Upper lobe of left lung (tissue), 4 donors: ENCODE data around the gene DPF1.
"Not testable (repeated sequence)": the region's sequence is repeated elsewhere in the genome, so short reads cannot be mapped to it uniquely, and the experiment has no call there.

ENCODE experiments used
- CTCF ChIP-seq, 6 experiments: fragments of 450-650 bp in 4 of 6; fragments of 200-600 bp in 2 of 6; sonication (generic) in 2 of 6; IDR thresholded peaks; one replicate each; pipeline ENCODE4 v1.5.1; 2016 to 2019; ENCODE audit warnings: antibody characterized with exemption in 6 of 6
- EP300 ChIP-seq, 4 donors: sonication (generic); formaldehyde crosslinking; IDR thresholded peaks; one replicate each; pipeline ENCODE4 v1.5.1; 2017; ENCODE audit warnings: antibody characterized with exemption in 4 of 4, control low read depth in 2 of 4
- POLR2A ChIP-seq, 4 donors: fragments of 450-650 bp; IDR thresholded peaks; one replicate each; pipeline ENCODE4 v1.5.1; 2016 to 2017; ENCODE audit warnings: antibody characterized with exemption in 4 of 4, mild to moderate bottlenecking in 2 of 4

GRCh38 chr19:38224863-38225218 lies 819 bp upstream of the DPF1 start:
- TF ChIP-seq POLR2A, CTCF, EP300 (IDR thresholded peaks at IDR 0.05): not testable (repeated sequence)
